ENCODE data around the gene SCARB2.

Gene SCARB2

DNA sequence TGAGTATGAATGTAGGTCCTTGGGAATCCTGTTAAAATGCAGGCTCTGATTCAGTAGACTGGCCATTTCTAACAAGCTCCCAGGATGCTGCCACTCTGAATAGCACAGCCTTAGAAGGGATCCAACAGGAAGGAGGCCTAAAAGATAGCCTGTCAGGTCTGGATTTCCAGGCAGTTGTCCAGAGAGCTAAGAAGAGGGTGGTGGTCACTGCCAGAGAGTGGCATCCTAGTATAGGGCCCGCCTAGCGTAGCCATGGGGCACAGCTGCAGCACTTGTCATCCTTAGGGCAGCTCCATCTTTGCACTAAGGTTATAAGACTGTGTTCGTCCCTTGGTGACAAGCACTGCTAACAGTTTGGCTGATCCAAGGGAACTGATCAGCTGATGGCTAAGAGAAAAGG is 44.9 kb downstream of the SCARB2 start:
- no peak for TF ChIP-seq EZH2phosphoT487 (IDR thresholded peaks at IDR 0.05; ENCODE audit: borderline replicate concordance)
- TF ChIP-seq, protein P1, sequence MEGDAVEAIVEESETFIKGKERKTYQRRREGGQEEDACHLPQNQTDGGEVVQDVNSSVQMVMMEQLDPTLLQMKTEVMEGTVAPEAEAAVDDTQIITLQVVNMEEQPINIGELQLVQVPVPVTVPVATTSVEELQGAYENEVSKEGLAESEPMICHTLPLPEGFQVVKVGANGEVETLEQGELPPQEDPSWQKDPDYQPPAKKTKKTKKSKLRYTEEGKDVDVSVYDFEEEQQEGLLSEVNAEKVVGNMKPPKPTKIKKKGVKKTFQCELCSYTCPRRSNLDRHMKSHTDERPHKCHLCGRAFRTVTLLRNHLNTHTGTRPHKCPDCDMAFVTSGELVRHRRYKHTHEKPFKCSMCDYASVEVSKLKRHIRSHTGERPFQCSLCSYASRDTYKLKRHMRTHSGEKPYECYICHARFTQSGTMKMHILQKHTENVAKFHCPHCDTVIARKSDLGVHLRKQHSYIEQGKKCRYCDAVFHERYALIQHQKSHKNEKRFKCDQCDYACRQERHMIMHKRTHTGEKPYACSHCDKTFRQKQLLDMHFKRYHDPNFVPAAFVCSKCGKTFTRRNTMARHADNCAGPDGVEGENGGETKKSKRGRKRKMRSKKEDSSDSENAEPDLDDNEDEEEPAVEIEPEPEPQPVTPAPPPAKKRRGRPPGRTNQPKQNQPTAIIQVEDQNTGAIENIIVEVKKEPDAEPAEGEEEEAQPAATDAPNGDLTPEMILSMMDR (conservative IDR thresholded peaks at IDR 0.05; ENCODE audit: low read length): no peak
- H3K36me3 ChIP-seq (ENCODE audit: insufficient read depth, low read length): peaks cover 66% of the 10 kb centered on the region; the same call in 1 of the 2 replicates
- no peaks in the 10 kb centered on the region for H3F3A ChIP-seq (ENCODE audit: low read depth)
- H3K4me2 ChIP-seq (ENCODE audit: low read depth, low read length, poor library complexity, severe bottlenecking): no peak overlapping the region
- no peaks in the 10 kb centered on the region for H3K4me1 ChIP-seq (ENCODE audit: insufficient read depth, low read length, poor library complexity, severe bottlenecking)
- H4K20me1 ChIP-seq (ENCODE audit: insufficient read depth, low read length, poor library complexity, severe bottlenecking): no peaks in the 10 kb centered on the region
- no peaks in the 10 kb centered on the region for H3K9me2 ChIP-seq (replicated peaks; ENCODE audit: low read depth, low read length)
- H3K79me2 ChIP-seq (ENCODE audit: insufficient read depth, low read length): no peaks in the 10 kb centered on the region
- H3K9ac ChIP-seq (ENCODE audit: low read depth, low read length, poor library complexity, severe bottlenecking): no peak overlapping the region
- H3K27me3 ChIP-seq (ENCODE audit: insufficient read depth, low read length, poor library complexity, severe bottlenecking): no peaks in the 10 kb centered on the region
- no peaks in the 10 kb centered on the region for H3K9me3 ChIP-seq (ENCODE audit: insufficient read depth, low read depth, low read length)
- no peak overlapping the region for H3K4me3 ChIP-seq (ENCODE audit: low read length, poor library complexity, severe bottlenecking)
- H2AFZ ChIP-seq (ENCODE audit: low read length): no peak overlapping the region

DNA sequence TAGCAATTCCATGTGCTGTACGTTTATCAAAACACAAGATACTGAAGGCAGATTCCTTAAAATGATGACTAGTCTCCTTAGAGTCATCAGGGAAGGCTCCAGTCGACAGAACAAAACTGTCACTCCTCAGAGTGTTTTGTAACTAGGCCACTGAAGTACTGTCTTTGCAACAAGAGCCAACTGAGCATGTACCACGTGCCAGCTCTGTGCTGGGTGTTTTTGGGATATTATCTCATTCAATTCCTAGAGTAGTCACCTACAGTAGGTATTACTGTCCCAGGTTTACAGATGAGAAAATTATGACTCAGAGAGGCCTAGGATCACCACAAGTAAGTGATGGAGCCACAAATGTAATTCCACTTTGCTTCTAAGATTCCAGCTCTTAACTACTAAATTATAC is 47.1 kb downstream of the SCARB2 start:
- Histone ChIP-seq H3K79me2 (ENCODE audit: insufficient read depth, low read length) (no peaks in the 10 kb centered on the region), H2AFZ (ENCODE audit: low read length) (no peak overlapping the region), H3K4me3 (ENCODE audit: low read length, poor library complexity, severe bottlenecking) (no peak overlapping the region), H3K36me3 (ENCODE audit: insufficient read depth, low read length) (peaks cover 68% of the 10 kb centered on the region; the same call in 1 of the 2 replicates), H3K27me3 (ENCODE audit: insufficient read depth, low read length, poor library complexity, severe bottlenecking) (no peaks in the 10 kb centered on the region), H3K9me2 (replicated peaks; ENCODE audit: low read depth, low read length) (no peaks in the 10 kb centered on the region), H3K9ac (ENCODE audit: low read depth, low read length, poor library complexity, severe bottlenecking) (no peak overlapping the region), H4K20me1 (ENCODE audit: insufficient read depth, low read length, poor library complexity, severe bottlenecking) (no peaks in the 10 kb centered on the region), H3F3A (ENCODE audit: low read depth) (no peaks in the 10 kb centered on the region), H3K4me2 (ENCODE audit: low read depth, low read length, poor library complexity, severe bottlenecking) (no peak overlapping the region), H3K4me1 (ENCODE audit: insufficient read depth, low read length, poor library complexity, severe bottlenecking) (no peaks in the 10 kb centered on the region), H3K9me3 (ENCODE audit: insufficient read depth, low read depth, low read length) (no peaks in the 10 kb centered on the region)
- no peak for TF ChIP-seq EZH2phosphoT487 (IDR thresholded peaks at IDR 0.05; ENCODE audit: borderline replicate concordance)
- TF ChIP-seq, protein P1 (conservative IDR thresholded peaks at IDR 0.05; ENCODE audit: low read length): no peak

GRCh38 chr4:76160355-76160754 is 53.3 kb downstream of the SCARB2 start:
- TF ChIP-seq, protein P1 (conservative IDR thresholded peaks at IDR 0.05; ENCODE audit: low read length): no peak
- TF ChIP-seq EZH2phosphoT487 (IDR thresholded peaks at IDR 0.05; ENCODE audit: borderline replicate concordance): no peak
- Histone ChIP-seq H3K4me3 (ENCODE audit: low read length, poor library complexity, severe bottlenecking) (no peak overlapping the region), H4K20me1 (ENCODE audit: insufficient read depth, low read length, poor library complexity, severe bottlenecking) (no peaks in the 10 kb centered on the region), H3K36me3 (ENCODE audit: insufficient read depth, low read length) (peaks cover 27% of the 10 kb centered on the region; the same call in 1 of the 2 replicates), H3K27me3 (ENCODE audit: insufficient read depth, low read length, poor library complexity, severe bottlenecking) (no peaks in the 10 kb centered on the region), H3K79me2 (ENCODE audit: insufficient read depth, low read length) (no peaks in the 10 kb centered on the region), H3K9me2 (replicated peaks; ENCODE audit: low read depth, low read length) (no peaks in the 10 kb centered on the region), H3K9ac (ENCODE audit: low read depth, low read length, poor library complexity, severe bottlenecking) (no peak overlapping the region), H3K4me2 (ENCODE audit: low read depth, low read length, poor library complexity, severe bottlenecking) (no peak overlapping the region), H2AFZ (ENCODE audit: low read length) (no peak overlapping the region), H3K4me1 (ENCODE audit: insufficient read depth, low read length, poor library complexity, severe bottlenecking) (no peaks in the 10 kb centered on the region), H3K9me3 (ENCODE audit: insufficient read depth, low read depth, low read length) (no peaks in the 10 kb centered on the region), H3F3A (ENCODE audit: low read depth) (no peaks in the 10 kb centered on the region)

All from Loucy (cell line).